Mucosa of rectum (tissue), 2 donors: Measurements from ENCODE around the gene LENG8.

Experiments used
- H3K27ac ChIP-seq, 2 donors: one replicate each; pipeline ENCODE4 v1.7.0; 2013; ENCODE audit warnings: inconsistent platforms in 2 of 2, low read depth in 2 of 2, low read length in 2 of 2
- H3K27me3 ChIP-seq, 2 donors: one replicate each; pipeline ENCODE4 v1.7.0; 2013; ENCODE audit warnings: low read length in 2 of 2; ENCODE audit not compliant: control insufficient read depth in 2 of 2, insufficient read depth in 2 of 2
- H3K36me3 ChIP-seq, 2 donors: one replicate each; pipeline ENCODE4 v1.7.0; 2013; ENCODE audit warnings: low read length in 2 of 2; ENCODE audit not compliant: control insufficient read depth in 2 of 2, insufficient read depth in 2 of 2
- H3K4me1 ChIP-seq, 2 donors: one replicate each; pipeline ENCODE4 v1.7.0; 2013; ENCODE audit warnings: low read length in 2 of 2, mild to moderate bottlenecking in 1 of 2; ENCODE audit not compliant: control insufficient read depth in 2 of 2, insufficient read depth in 2 of 2
- H3K4me3 ChIP-seq, 2 donors: one replicate each; pipeline ENCODE4 v1.7.0; 2013; ENCODE audit warnings: low read length in 2 of 2
- H3K9ac ChIP-seq, 2 donors: one replicate each; pipeline ENCODE4 v1.7.0; 2013; ENCODE audit warnings: low read length in 2 of 2, low read depth in 1 of 2, mild to moderate bottlenecking in 1 of 2
- H3K9me3 ChIP-seq, 2 donors: one replicate each; pipeline ENCODE4 v1.7.0; 2013; ENCODE audit warnings: low read length in 2 of 2; ENCODE audit not compliant: control insufficient read depth in 2 of 2
- donor health status: healthy.
- donor health status: Normal muscosa, but diverticular disease.

The LENG8 gene

GRCh38 chr19:54448774-54449700 lies at the start of gene LENG8:
Gene LENG8, plus strand, starts transcription at chr19:54449199. Its CDS starts 2,146 bp downstream, at chr19:54451345.
- Histone ChIP-seq H3K36me3 (peaks cover 23 to 32% of the 10 kb centered on the region in 2 donors), H3K9me3 (no peaks in the 10 kb centered on the region), H3K9ac (peak within 1 kb of the TSS; percentile 86 to 97), H3K27ac (peak within 1 kb of the TSS; percentile 97 to 99), H3K27me3 (no peaks in the 10 kb centered on the region), H3K4me1 (peaks cover 29 to 30% of the 10 kb centered on the region in 2 donors), H3K4me3 (peak within 1 kb of the TSS; percentile 91 to 96)

GRCh38 chr19:54400913-54401312 lies 48.1 kb upstream of the LENG8 start:
- Histone ChIP-seq H3K9ac (no peak overlapping the region), H3K4me1 (no peaks in the 10 kb centered on the region), H3K4me3 (no peak overlapping the region), H3K27ac (no peak overlapping the region), H3K9me3 (no peaks in the 10 kb centered on the region), H3K36me3 (no peaks in the 10 kb centered on the region), H3K27me3 (no peaks in the 10 kb centered on the region)

GRCh38 chr19:54403054-54403453 lies 45.9 kb upstream of the LENG8 start:
- no peak overlapping the region for H3K27ac ChIP-seq
- no peak overlapping the region for H3K4me3 ChIP-seq
- no peak overlapping the region for H3K9ac ChIP-seq
- no peaks in the 10 kb centered on the region for H3K4me1 ChIP-seq
- no peaks in the 10 kb centered on the region for H3K9me3 ChIP-seq
- no peaks in the 10 kb centered on the region for H3K36me3 ChIP-seq
- no peaks in the 10 kb centered on the region for H3K27me3 ChIP-seq

GRCh38 chr19:54405628-54406027 lies 43.4 kb upstream of the LENG8 start:
- Histone ChIP-seq H3K27ac (no peak overlapping the region), H3K9me3 (no peaks in the 10 kb centered on the region), H3K9ac (no peak overlapping the region), H3K36me3 (no peaks in the 10 kb centered on the region), H3K27me3 (peaks cover 0 to 3% of the 10 kb centered on the region in 2 donors), H3K4me3 (no peak overlapping the region), H3K4me1 (no peaks in the 10 kb centered on the region)

GRCh38 chr19:54407780-54408179 lies 41.2 kb upstream of the LENG8 start:
- peaks cover 0 to 3% of the 10 kb centered on the region in 2 donors for H3K27me3 ChIP-seq
- H3K27ac ChIP-seq, result no peak overlapping the region

GRCh38 chr19:54408456-54409026 lies 40.5 kb upstream of the LENG8 start:
- Histone ChIP-seq H3K4me3 (no peak overlapping the region), H3K4me1 (no peaks in the 10 kb centered on the region), H3K36me3 (no peaks in the 10 kb centered on the region), H3K9ac (no peak overlapping the region), H3K27me3 (peaks cover 0 to 3% of the 10 kb centered on the region in 2 donors), H3K9me3 (no peaks in the 10 kb centered on the region), H3K27ac (no peak overlapping the region)

More at GRCh38 chr19:54407780-54408179, 41.2 kb upstream of the LENG8 start:
- no peak overlapping the region for H3K4me3 ChIP-seq
- H3K9ac ChIP-seq, result no peak overlapping the region
- no peaks in the 10 kb centered on the region for H3K9me3 ChIP-seq
- H3K4me1 ChIP-seq, result no peaks in the 10 kb centered on the region
- no peaks in the 10 kb centered on the region for H3K36me3 ChIP-seq

- Histone ChIP-seq H3K27me3 (peaks cover 5 to 12% of the 10 kb centered on the region in 2 donors), H3K9ac (no peak overlapping the region), H3K4me1 (no peaks in the 10 kb centered on the region), H3K4me3 (no peak overlapping the region), H3K36me3 (no peaks in the 10 kb centered on the region), H3K9me3 (no peaks in the 10 kb centered on the region), H3K27ac (no peak overlapping the region)
These were observed 38.0 kb upstream of the LENG8 start for GRCh38 chr19:54411033-54411432.

GRCh38 chr19:54412877-54413276 lies 36.1 kb upstream of the LENG8 start:
- H3K4me3 ChIP-seq, result no peak overlapping the region
- no peaks in the 10 kb centered on the region for H3K36me3 ChIP-seq
- peaks cover 15 to 23% of the 10 kb centered on the region in 2 donors for H3K27me3 ChIP-seq
- H3K27ac ChIP-seq, result no peak overlapping the region
- H3K4me1 ChIP-seq, result no peaks in the 10 kb centered on the region
- H3K9ac ChIP-seq, result no peak overlapping the region
- no peaks in the 10 kb centered on the region for H3K9me3 ChIP-seq

GRCh38 chr19:54414156-54414555 lies 34.8 kb upstream of the LENG8 start:
- Histone ChIP-seq H3K27ac (no peak overlapping the region), H3K9me3 (no peaks in the 10 kb centered on the region), H3K27me3 (peaks cover 15 to 25% of the 10 kb centered on the region in 2 donors), H3K9ac (no peak overlapping the region), H3K36me3 (no peaks in the 10 kb centered on the region), H3K4me3 (no peak overlapping the region), H3K4me1 (no peaks in the 10 kb centered on the region)

GRCh38 chr19:54415208-54415900 lies 33.6 kb upstream of the LENG8 start, which contains the start of gene TTYH1:
Gene TTYH1, plus strand, starts transcription at chr19:54415464. Its CDS starts 89 bp downstream, at chr19:54415553.
- Histone ChIP-seq H3K9ac (no peak within 1 kb of the TSS), H3K4me1 (no peaks in the 10 kb centered on the region), H3K36me3 (no peaks in the 10 kb centered on the region), H3K27me3 (peaks cover 19 to 29% of the 10 kb centered on the region in 2 donors), H3K9me3 (no peaks in the 10 kb centered on the region), H3K27ac (no peak within 1 kb of the TSS), H3K4me3 (no peak within 1 kb of the TSS)
